GM18867 (cell line): Measurements from ENCODE around the gene UBIAD1.
"Not testable (repeated sequence)": the region's sequence is repeated elsewhere in the genome, so short reads cannot be mapped to it uniquely, and the experiment has no call there.

Experiments used
- ATAC-seq: cut with Tn5 transposase; IDR thresholded peaks from one replicate; pipeline ENCODE4 v1.9.1; 2021; ENCODE audit warnings: mild to moderate bottlenecking, moderate library complexity; ENCODE audit not compliant: unreplicated experiment

Gene UBIAD1

GRCh38 chr1:11272832-11273594, at the start of gene UBIAD1:
TSS of gene UBIAD1 (plus strand) at chr1:11273198. CDS start at chr1:11273532, 334 bp downstream.
- ATAC-seq, result peak; percentile 80

- ATAC-seq, result peak; percentile 80
These were observed 45.6 kb upstream of the UBIAD1 start for GRCh38 chr1:11227106-11228077.

- ATAC-seq, result no peak
These were observed 43.8 kb upstream of the UBIAD1 start for GRCh38 chr1:11229203-11229602.

- no peak for ATAC-seq
These were observed 39.8 kb upstream of the UBIAD1 start for GRCh38 chr1:11233208-11233607.

- no peak for ATAC-seq
These were observed 35.6 kb upstream of the UBIAD1 start for GRCh38 chr1:11237356-11237755.

GRCh38 chr1:11238311-11238710, 34.7 kb upstream of the UBIAD1 start:
- no peak for ATAC-seq

- ATAC-seq, result no peak
These were observed 27.8 kb upstream of the UBIAD1 start for GRCh38 chr1:11245248-11245647.

GRCh38 chr1:11245904-11246719, 26.9 kb upstream of the UBIAD1 start:
- no peak for ATAC-seq

GRCh38 chr1:11248169-11248568, 24.8 kb upstream of the UBIAD1 start:
- ATAC-seq, result no peak

- ATAC-seq, result no peak
These were observed 20.5 kb upstream of the UBIAD1 start for GRCh38 chr1:11252538-11252937.

- ATAC-seq, result no peak
These were observed 19.8 kb upstream of the UBIAD1 start for GRCh38 chr1:11253226-11253625.

- no peak for ATAC-seq
These were observed 16.7 kb upstream of the UBIAD1 start for GRCh38 chr1:11256299-11256698.

GRCh38 chr1:11262171-11263049, 10.6 kb upstream of the UBIAD1 start, which contains the start of gene MTOR:
TSS of gene MTOR (minus strand) at chr1:11262551. CDS start at chr1:11259409, 3,142 bp downstream.
- peak; percentile 95 for ATAC-seq

GRCh38 chr1:11266268-11267074, 6.5 kb upstream of the UBIAD1 start:
- ATAC-seq, result no peak

GRCh38 chr1:11267350-11268337, 5.4 kb upstream of the UBIAD1 start:
- not testable (repeated sequence) for ATAC-seq

GRCh38 chr1:11272544-11272831, 510 bp upstream of the UBIAD1 start:
- no peak for ATAC-seq

GRCh38 chr1:11273595-11274234, 717 bp downstream of the UBIAD1 start:
- peak; percentile 42 for ATAC-seq
